HepG2 (cell line): ENCODE measurements around the gene ATP8A1. TPM values are rescaled to one million over a fixed set of nuclear protein-coding genes. Genes with fewer than 3 reads are reported as not detected.

Source experiments
- ATRX ChIP-seq: sonication (generic); formaldehyde crosslinking; IDR thresholded peaks from 2 replicates; pipeline ENCODE4 v1.4.0; 2020; ENCODE audit warnings: missing genetic modification reagents, borderline replicate concordance
- ELF1 ChIP-seq: sonication (generic); formaldehyde crosslinking; IDR thresholded peaks from 2 replicates; pipeline ENCODE4 v1.4.0; 2020; ENCODE audit warnings: missing genetic modification reagents
- FOSL1 ChIP-seq: sonication (generic); formaldehyde crosslinking; IDR thresholded peaks from 2 replicates; pipeline ENCODE4 v1.9.0; 2021; ENCODE audit warnings: missing genetic modification reagents, borderline replicate concordance
- FOXK2 ChIP-seq: fragments of 450-650 bp; IDR thresholded peaks from 2 replicates; pipeline ENCODE4 v1.6.1; 2016
- FOXP1 ChIP-seq, 2 experiments: fragments of 450-650 bp in 1 of 2; IDR thresholded peaks; 2 replicates each; pipeline ENCODE4 v1.6.1; 2017 to 2018; ENCODE audit warnings: antibody characterized with exemption in 1 of 2
- HNRNPUL1 ChIP-seq: fragments of 200-400 bp; formaldehyde crosslinking; IDR thresholded peaks from 2 replicates; pipeline ENCODE4 v1.6.1; 2017; ENCODE audit warnings: low read depth, mild to moderate bottlenecking, low read length, moderate library complexity
- HOXA5 ChIP-seq: sonication (generic); formaldehyde crosslinking; IDR thresholded peaks from 2 replicates; pipeline ENCODE4 v1.4.0; 2020; ENCODE audit warnings: missing genetic modification reagents
- ISX ChIP-seq: sonication (generic); formaldehyde crosslinking; conservative IDR thresholded peaks from 2 replicates; pipeline ENCODE4 v1.5.0; 2020; ENCODE audit warnings: missing genetic modification reagents
- NPAS2 ChIP-seq: sonication (generic); formaldehyde crosslinking; IDR thresholded peaks from 2 replicates; pipeline ENCODE4 v1.8.0; 2022; ENCODE audit warnings: mild to moderate bottlenecking, missing genetic modification reagents, borderline replicate concordance
- NR3C1 ChIP-seq: sonication (generic); formaldehyde crosslinking; IDR thresholded peaks from 2 replicates; pipeline ENCODE4 v1.4.0; 2020; ENCODE audit warnings: missing genetic modification reagents
- POLR2A ChIP-seq, 2 experiments: IDR thresholded peaks; 2 replicates each; pipeline ENCODE4 v1.6.1; 2011; ENCODE audit warnings: low read depth in 2 of 2, low read length in 2 of 2, mild to moderate bottlenecking in 1 of 2, moderate library complexity in 1 of 2; ENCODE audit not compliant: insufficient read depth in 1 of 2
- RAD51 ChIP-seq: fragments of 450-650 bp; IDR thresholded peaks from 2 replicates; pipeline ENCODE4 v1.6.1; 2016; ENCODE audit warnings: borderline replicate concordance
- TAF15 ChIP-seq: fragments of 200-400 bp; formaldehyde crosslinking; IDR thresholded peaks from one replicate; pipeline ENCODE4 v1.6.1; 2018; ENCODE audit warnings: mild to moderate bottlenecking, low read depth, low read length; ENCODE audit not compliant: poor library complexity, severe bottlenecking
- ZBTB39 ChIP-seq: sonication (generic); formaldehyde crosslinking; IDR thresholded peaks from 2 replicates; pipeline ENCODE4 v1.5.0; 2020; ENCODE audit warnings: missing genetic modification reagents
- ZNF225 ChIP-seq: sonication (generic); formaldehyde crosslinking; IDR thresholded peaks from 2 replicates; pipeline ENCODE4 v1.4.0; 2020; ENCODE audit warnings: mild to moderate bottlenecking, missing genetic modification reagents
- ZNF343 ChIP-seq: sonication (generic); formaldehyde crosslinking; IDR thresholded peaks from 2 replicates; pipeline ENCODE4 v1.4.0; 2020; ENCODE audit warnings: mild to moderate bottlenecking, missing genetic modification reagents
- ZNF501 ChIP-seq: sonication (generic); formaldehyde crosslinking; IDR thresholded peaks from 2 replicates; pipeline ENCODE4 v1.5.1; 2020; ENCODE audit warnings: mild to moderate bottlenecking, moderate library complexity, missing genetic modification reagents
- ZNF513 ChIP-seq: sonication (generic); formaldehyde crosslinking; conservative IDR thresholded peaks from 2 replicates; pipeline ENCODE4 v1.5.0; 2020; ENCODE audit warnings: missing genetic modification reagents
- ZNF556 ChIP-seq: sonication (generic); formaldehyde crosslinking; IDR thresholded peaks from 2 replicates; pipeline ENCODE4 v1.4.0; 2020; ENCODE audit warnings: mild to moderate bottlenecking, missing genetic modification reagents, borderline replicate concordance
- ZNF614 ChIP-seq: IDR thresholded peaks from 2 replicates; pipeline ENCODE4 v1.6.1; 2018; ENCODE audit warnings: missing biosample characterization, missing genetic modification reagents, inconsistent platforms, borderline replicate concordance
- ZNF746 ChIP-seq: sonication (generic); formaldehyde crosslinking; IDR thresholded peaks from 2 replicates; pipeline ENCODE4 v1.8.0; 2022; ENCODE audit warnings: mild to moderate bottlenecking, missing genetic modification reagents
- ZNF749 ChIP-seq: sonication (generic); formaldehyde crosslinking; IDR thresholded peaks from 2 replicates; pipeline ENCODE4 v1.8.0; 2022; ENCODE audit warnings: mild to moderate bottlenecking, missing genetic modification reagents, moderate library complexity, borderline replicate concordance
- ZNF891 ChIP-seq: sonication (generic); formaldehyde crosslinking; IDR thresholded peaks from 2 replicates; pipeline ENCODE4 v1.5.0; 2020; ENCODE audit warnings: mild to moderate bottlenecking, missing genetic modification reagents
- polyA plus RNA-seq, 8 experiments: library from polyadenylated mRNA; depleted of rRNA in 3 of 8; stranded (reverse) in 7 of 8; unstranded in 1 of 8; fragments of >200 nt; fragmentation: Illumina TruSeq in 4 of 8; extraction: Trizol in 4 of 8; gene quantifications; 2 replicates each; pipeline versions ENCODE4 v1.2.1 to v1.2.3, GENCODE V29; 2011 to 2016; ENCODE audit warnings: low read depth in 4 of 8, missing spikeins in 1 of 8, mixed read lengths in 1 of 8; ENCODE audit not compliant: insufficient read depth in 1 of 8
- total RNA-seq, 5 experiments: library from RNA; depleted of rRNA; stranded (reverse); fragments of >200 nt; fragmentation: Illumina TruSeq; extraction: Trizol; gene quantifications; 2 replicates each; pipeline ENCODE4 v1.2.3, GENCODE V29; 2016; ENCODE audit warnings: low read depth in 1 of 5
- TF ChIP-seq, protein P1 (sequence below): sonication (generic); formaldehyde crosslinking; IDR thresholded peaks from 2 replicates; pipeline ENCODE4 v1.5.0; 2020; ENCODE audit warnings: missing genetic modification reagents
- TF ChIP-seq, protein P2 (sequence below): sonication (generic); formaldehyde crosslinking; IDR thresholded peaks from 2 replicates; pipeline ENCODE4 v1.4.0; 2020; ENCODE audit warnings: missing genetic modification reagents

ATP8A1 gene
- total and polyA plus RNA-seq, 2 of the 13 experiments (the other 11 are each of a cell fraction or from before 2014, with no cell fraction given), result 1.7 to 6.2 TPM

- peak; percentile 51 for TF ChIP-seq ZNF501 (CRISPR knock-in tag)
- TF ChIP-seq HNRNPUL1, result no peak
- no peak for TF ChIP-seq FOXP1 (IDR thresholded peaks at IDR 0.05)
- TF ChIP-seq FOXP1 (CRISPR knock-in tag; IDR thresholded peaks at IDR 0.05), result no peak
- TF ChIP-seq ELF1 (CRISPR knock-in tag), result no peak
- TF ChIP-seq ATRX (CRISPR knock-in tag), result no peak
- no peak for TF ChIP-seq ZNF556
- TF ChIP-seq ZBTB39 (CRISPR knock-in tag), result 0 out of 2 replicates have a peak, but pooled peaks have one; percentile 14
- TF ChIP-seq, protein P1, sequence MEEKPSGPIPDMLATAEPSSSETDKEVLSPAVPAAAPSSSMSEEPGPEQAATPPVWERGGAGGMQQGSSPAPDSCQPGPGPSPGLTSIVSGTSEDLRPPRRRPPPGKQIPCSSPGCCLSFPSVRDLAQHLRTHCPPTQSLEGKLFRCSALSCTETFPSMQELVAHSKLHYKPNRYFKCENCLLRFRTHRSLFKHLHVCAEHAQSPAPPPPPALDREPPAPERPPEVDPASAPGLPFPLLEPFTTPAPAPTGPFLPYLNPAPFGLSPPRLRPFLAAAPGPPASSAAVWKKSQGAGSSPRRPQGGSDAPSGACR (CRISPR knock-in tag), result no peak
- no peak for TF ChIP-seq FOXK2
- peak; percentile 58; the same call in 1 of the 2 replicates for TF ChIP-seq ZNF225 (CRISPR knock-in tag)
- no peak for TF ChIP-seq NPAS2 (CRISPR knock-in tag)
- TF ChIP-seq ZNF343 (CRISPR knock-in tag), result peak; percentile 34; the same call in 1 of the 2 replicates
- 0 out of 2 replicates have a peak, but pooled peaks have one; percentile 24 for TF ChIP-seq ZNF746
- no peak for TF ChIP-seq TAF15
- TF ChIP-seq FOSL1 (CRISPR knock-in tag), result no peak
- no peak for TF ChIP-seq POLR2A (IDR thresholded peaks at IDR 0.05; ENCODE audit: insufficient read depth in 1 of 2, low read depth in 2 of 2, low read length in 2 of 2)
- 0 out of 2 replicates have a peak, but pooled peaks have one; percentile 44 for TF ChIP-seq NR3C1 (CRISPR knock-in tag)
- TF ChIP-seq ISX (CRISPR knock-in tag), result 0 out of 2 replicates have a peak, but pooled peaks have one; percentile 63
- TF ChIP-seq HOXA5, result no peak
- no peak for TF ChIP-seq ZNF749 (CRISPR knock-in tag)
- peak; percentile 69; the same call in 1 of the 2 replicates for TF ChIP-seq ZNF891 (CRISPR knock-in tag)
- no peak for TF ChIP-seq RAD51
- TF ChIP-seq ZNF614 (CRISPR knock-in tag), result no peak
- TF ChIP-seq, protein P2, sequence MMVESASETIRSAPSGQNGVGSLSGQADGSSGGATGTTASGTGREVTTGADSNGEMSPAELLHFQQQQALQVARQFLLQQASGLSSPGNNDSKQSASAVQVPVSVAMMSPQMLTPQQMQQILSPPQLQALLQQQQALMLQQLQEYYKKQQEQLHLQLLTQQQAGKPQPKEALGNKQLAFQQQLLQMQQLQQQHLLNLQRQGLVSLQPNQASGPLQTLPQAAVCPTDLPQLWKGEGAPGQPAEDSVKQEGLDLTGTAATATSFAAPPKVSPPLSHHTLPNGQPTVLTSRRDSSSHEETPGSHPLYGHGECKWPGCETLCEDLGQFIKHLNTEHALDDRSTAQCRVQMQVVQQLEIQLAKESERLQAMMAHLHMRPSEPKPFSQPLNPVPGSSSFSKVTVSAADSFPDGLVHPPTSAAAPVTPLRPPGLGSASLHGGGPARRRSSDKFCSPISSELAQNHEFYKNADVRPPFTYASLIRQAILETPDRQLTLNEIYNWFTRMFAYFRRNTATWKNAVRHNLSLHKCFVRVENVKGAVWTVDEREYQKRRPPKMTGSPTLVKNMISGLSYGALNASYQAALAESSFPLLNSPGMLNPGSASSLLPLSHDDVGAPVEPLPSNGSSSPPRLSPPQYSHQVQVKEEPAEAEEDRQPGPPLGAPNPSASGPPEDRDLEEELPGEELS (CRISPR knock-in tag), result no peak
- no peak for TF ChIP-seq ZNF513 (CRISPR knock-in tag)
These were observed 805 bp downstream of the ATP8A1 start (continued) for GRCh38 chr4:42655921-42656678.
